Left lung (tissue), 10 donors: ENCODE data around the gene GBE1. TPM values are rescaled to one million over a fixed set of nuclear protein-coding genes. Genes with fewer than 3 reads are reported as not detected.

Experiments used
- ATAC-seq: fragments of 200-7000 bp; cut with Tn5 transposase; one replicate; pipeline ENCODE4 v1.9.1; 2020; ENCODE audit warnings: moderate library complexity
- DNase-seq, 4 donors: peaks; one replicate each; pipeline ENCODE4 v3.0.0-alpha.2; 2013 to 2020
- H3K27ac ChIP-seq, 2 donors: fragments of 200-600 bp; sonication (generic) in 1 of 2; one replicate each; pipeline versions ENCODE4 v1.5.0 to v1.8.0; 2020 to 2021
- H3K27me3 ChIP-seq, 2 donors: fragments of 200-600 bp; sonication (generic) in 1 of 2; one replicate each; pipeline versions ENCODE4 v1.5.0 to v1.8.0; 2020 to 2021
- H3K36me3 ChIP-seq, 2 donors: fragments of 200-600 bp; sonication (generic) in 1 of 2; one replicate each; pipeline versions ENCODE4 v1.5.0 to v1.8.0; 2020 to 2021
- H3K4me1 ChIP-seq, 2 donors: fragments of 200-600 bp; one replicate each; pipeline ENCODE4 v1.8.0; 2021
- H3K4me3 ChIP-seq, 2 donors: fragments of 200-600 bp; sonication (generic) in 1 of 2; one replicate each; pipeline versions ENCODE4 v1.5.0 to v1.8.0; 2020 to 2021; ENCODE audit warnings: mild to moderate bottlenecking in 1 of 2
- H3K9me3 ChIP-seq, 2 donors: fragments of 200-600 bp; sonication (generic) in 1 of 2; one replicate each; pipeline versions ENCODE4 v1.5.0 to v1.8.0; 2020 to 2021
- intact Hi-C, 2 donors: fragments of 100-400 bp; cut with DNase I; formaldehyde crosslinking; loops; one replicate each; pipeline versions ENCODE4 v1.11.2 to v1.14.2; 2022
- polyA plus RNA-seq, 6 donors: library from polyadenylated mRNA; unstranded; fragments of 120-200 nt; gene quantifications; one replicate each; pipeline ENCODE4 v1.2.1, GENCODE V29; 2013; ENCODE audit not compliant: insufficient read length in 6 of 6
- total RNA-seq, 2 donors: library from RNA; stranded (reverse); fragmentation: NEBNext Ultra II Directional; extraction: Animal tissue kit (Norgen Biotek cat#: 25700); gene quantifications; one replicate each; pipeline ENCODE4 v1.2.1, GENCODE V29; 2021
- TF ChIP-seq, protein P1 (sequence below), 2 donors: fragments of 200-600 bp; sonication (generic) in 1 of 2; IDR thresholded peaks; one replicate each; pipeline versions ENCODE4 v1.5.0 to v1.8.0; 2021; ENCODE audit warnings: antibody characterized with exemption in 2 of 2
- donor health status: DM: no; HTN: yes; CAD: no.
- donor health status: DM: no; HTN: no; CAD: no.

Gene GBE1
- total and polyA plus RNA-seq, 8 donors: 13.3 to 53.1 (median 16.3) TPM

DNA sequence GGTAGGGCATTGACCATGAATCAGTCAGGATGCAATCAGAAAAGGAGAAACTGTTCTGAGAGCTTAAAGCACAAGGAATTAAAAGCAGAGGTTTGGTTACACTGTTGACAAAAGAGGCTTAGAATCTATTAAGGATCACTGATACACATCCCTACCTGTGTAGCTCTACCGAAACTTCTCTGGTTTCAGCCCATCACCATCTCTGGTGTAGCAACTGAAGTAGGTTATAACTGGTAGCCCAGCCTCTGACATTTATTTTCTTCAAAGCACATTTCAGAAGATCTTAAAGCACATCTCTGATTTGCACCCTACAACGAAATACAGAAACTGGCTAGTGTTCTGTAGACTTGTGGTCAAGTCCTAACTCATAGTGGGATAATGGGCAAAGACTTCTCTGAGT is 283.7 kb downstream of the GBE1 start:
- TF ChIP-seq, protein P1, sequence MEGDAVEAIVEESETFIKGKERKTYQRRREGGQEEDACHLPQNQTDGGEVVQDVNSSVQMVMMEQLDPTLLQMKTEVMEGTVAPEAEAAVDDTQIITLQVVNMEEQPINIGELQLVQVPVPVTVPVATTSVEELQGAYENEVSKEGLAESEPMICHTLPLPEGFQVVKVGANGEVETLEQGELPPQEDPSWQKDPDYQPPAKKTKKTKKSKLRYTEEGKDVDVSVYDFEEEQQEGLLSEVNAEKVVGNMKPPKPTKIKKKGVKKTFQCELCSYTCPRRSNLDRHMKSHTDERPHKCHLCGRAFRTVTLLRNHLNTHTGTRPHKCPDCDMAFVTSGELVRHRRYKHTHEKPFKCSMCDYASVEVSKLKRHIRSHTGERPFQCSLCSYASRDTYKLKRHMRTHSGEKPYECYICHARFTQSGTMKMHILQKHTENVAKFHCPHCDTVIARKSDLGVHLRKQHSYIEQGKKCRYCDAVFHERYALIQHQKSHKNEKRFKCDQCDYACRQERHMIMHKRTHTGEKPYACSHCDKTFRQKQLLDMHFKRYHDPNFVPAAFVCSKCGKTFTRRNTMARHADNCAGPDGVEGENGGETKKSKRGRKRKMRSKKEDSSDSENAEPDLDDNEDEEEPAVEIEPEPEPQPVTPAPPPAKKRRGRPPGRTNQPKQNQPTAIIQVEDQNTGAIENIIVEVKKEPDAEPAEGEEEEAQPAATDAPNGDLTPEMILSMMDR (IDR thresholded peaks at IDR 0.05): no peak
- Histone ChIP-seq H3K4me3 (no peak overlapping the region), H3K4me1 (no peaks in the 10 kb centered on the region), H3K27me3 (no peaks in the 10 kb centered on the region), H3K36me3 (no peaks in the 10 kb centered on the region), H3K27ac (no peak overlapping the region), H3K9me3 (no peaks in the 10 kb centered on the region)
- intact Hi-C loops: no loop called here
- ATAC-seq (no peak), DNase-seq (no peak)

GRCh38 chr3:81476692-81477091 is 284.8 kb downstream of the GBE1 start:
- DNase-seq (no peak), ATAC-seq (no peak)
- intact Hi-C loops: no loop called here
- Histone ChIP-seq H3K36me3 (no peaks in the 10 kb centered on the region), H3K4me1 (no peaks in the 10 kb centered on the region), H3K4me3 (no peak overlapping the region), H3K27ac (no peak overlapping the region), H3K27me3 (no peaks in the 10 kb centered on the region), H3K9me3 (no peaks in the 10 kb centered on the region)
- TF ChIP-seq, protein P1 (IDR thresholded peaks at IDR 0.05): no peak

DNA sequence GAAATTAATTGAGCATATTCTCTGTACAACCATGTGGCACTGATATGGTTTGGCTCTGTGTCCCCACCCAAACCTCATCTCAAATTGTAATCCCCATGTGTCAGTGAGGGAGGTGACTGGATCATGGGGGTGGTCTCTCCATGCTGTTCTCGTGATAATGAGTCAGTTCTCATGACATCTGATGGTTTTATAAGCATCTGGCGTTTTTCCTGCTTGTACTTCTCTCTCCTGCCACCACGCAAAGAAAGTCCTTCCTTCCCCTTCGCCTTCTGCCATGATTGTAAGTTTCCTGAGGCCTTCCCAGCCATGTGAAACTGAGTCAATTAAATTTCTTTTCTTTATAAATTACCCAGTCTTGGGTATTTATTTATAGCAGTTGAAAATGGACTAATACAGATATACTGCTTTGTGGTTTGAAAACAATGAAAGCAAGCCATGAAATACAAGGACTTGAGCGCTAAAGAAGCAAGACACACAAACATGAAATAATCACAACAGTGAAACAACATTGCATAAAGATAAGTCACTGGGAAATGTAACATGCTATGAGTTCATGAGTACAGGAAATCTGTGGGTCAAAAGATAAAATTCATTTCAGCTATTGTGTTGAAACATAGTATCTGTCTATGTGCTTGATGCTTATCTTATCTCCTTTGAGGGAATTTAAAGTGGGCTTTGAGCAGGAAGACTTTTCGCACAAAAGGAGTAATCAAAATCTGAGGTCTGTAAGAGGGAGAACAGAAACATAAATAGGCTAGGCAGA is 288.7 kb downstream of the GBE1 start:
- ATAC-seq (no peak), DNase-seq (no peak)
- Histone ChIP-seq H3K4me3 (no peak overlapping the region), H3K27me3 (no peaks in the 10 kb centered on the region), H3K36me3 (no peaks in the 10 kb centered on the region), H3K27ac (peak overlapping the region in 1 of 2 donors; percentile 21), H3K4me1 (no peaks in the 10 kb centered on the region), H3K9me3 (no peaks in the 10 kb centered on the region)
- intact Hi-C loops: no loop called here
- TF ChIP-seq, protein P1 (IDR thresholded peaks at IDR 0.05): no peak

DNA sequence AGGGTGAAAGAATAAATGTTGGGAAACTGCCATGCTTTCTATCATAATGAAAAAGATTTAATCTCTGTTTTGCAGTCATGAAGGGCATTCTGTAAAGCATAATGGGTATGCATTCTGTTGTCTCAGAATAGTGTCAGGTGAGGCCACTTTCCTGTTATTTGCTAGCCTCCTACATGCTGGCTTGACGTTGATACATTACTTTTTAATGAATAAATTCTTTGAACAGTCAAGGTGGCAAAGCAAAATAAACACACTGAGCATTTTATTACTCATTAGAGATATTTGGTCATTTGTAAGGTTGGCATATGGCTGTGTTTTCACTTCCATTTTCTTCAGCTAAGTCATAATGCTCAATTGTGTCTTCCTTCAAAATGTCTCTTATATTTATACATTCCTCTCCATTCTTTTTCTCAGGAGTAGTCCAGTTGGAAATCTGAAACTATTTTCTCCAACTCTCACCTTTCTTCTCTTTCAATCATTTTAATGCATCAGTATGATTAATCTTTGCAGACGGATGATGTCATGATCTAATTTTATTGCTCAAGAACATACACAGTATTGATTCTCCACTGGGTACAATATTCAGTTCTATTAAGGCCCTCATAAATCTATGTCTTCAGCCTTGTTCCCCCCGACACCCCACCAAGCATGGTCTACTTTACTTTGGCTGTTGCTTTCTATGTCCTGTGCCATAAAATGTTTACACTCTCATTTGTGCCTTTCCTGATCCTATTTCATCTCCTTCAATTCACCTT is 290.7 kb downstream of the GBE1 start:
- Histone ChIP-seq H3K9me3 (no peaks in the 10 kb centered on the region), H3K4me3 (no peak overlapping the region), H3K4me1 (no peaks in the 10 kb centered on the region), H3K36me3 (no peaks in the 10 kb centered on the region), H3K27ac (no peak overlapping the region), H3K27me3 (no peaks in the 10 kb centered on the region)
- DNase-seq (no peak), ATAC-seq (no peak)
- intact Hi-C loops: no loop called here
- TF ChIP-seq, protein P1 (IDR thresholded peaks at IDR 0.05): no peak

- H3K27me3 ChIP-seq: no peaks in the 10 kb centered on the region
- TF ChIP-seq, protein P1 (IDR thresholded peaks at IDR 0.05): no peak
Observed at GRCh38 chr3:81468391-81468790, 293.1 kb downstream of the GBE1 start.

More at GRCh38 chr3:81468391-81468790, 293.1 kb downstream of the GBE1 start:
- Histone ChIP-seq H3K4me1 (no peaks in the 10 kb centered on the region), H3K9me3 (no peaks in the 10 kb centered on the region), H3K36me3 (no peaks in the 10 kb centered on the region), H3K4me3 (no peak overlapping the region), H3K27ac (no peak overlapping the region)
- DNase-seq: no peak
- ATAC-seq: peak; percentile 56
- intact Hi-C loops: no loop called here
